K562 (cell line): ENCODE results near the gene GHDC. TPM values are rescaled to one million over a fixed set of nuclear protein-coding genes. Genes with fewer than 3 reads are reported as not detected.
A peak's percentile ranks its signal among the peaks of the same experiment; 100 is the strongest.

Source experiments
- ATAC-seq: fragments of 200-7000 bp; cut with Tn5 transposase; 3 replicates; pipeline ENCODE4 v1.9.1; 2020; ENCODE audit warnings: moderate library complexity
- BruUV-seq: library from RNA; stranded (reverse); fragments of 400-500 nt; replicated peaks from 2 replicates; lab custom pipeline; 2021; lab: Mats Ljungman, UMichigan
- CTCF ChIA-PET: fragments of 300-600 bp; formaldehyde crosslinking; extraction: SDS; loops from one replicate; lab custom pipeline; 2021; ENCODE audit warnings: low intra/inter-chr PET ratio; lab: Yijun Ruan, JAX
- POLR2A ChIA-PET: fragments of 300-600, 350-650 bp; sonication (Branson Sonifier 250); formaldehyde crosslinking; extraction: SDS; loops from one replicate; lab custom pipeline; 2021; ENCODE audit warnings: antibody characterized with exemption, inconsistent platforms; lab: Yijun Ruan, JAX
- DNase-seq, 4 experiments: peaks; one replicate each; pipeline versions ENCODE4 v3.0.0 to v3.0.0-alpha.2; 2011 to 2018; ENCODE audit warnings: low spot score in 3 of 4, mixed read lengths in 3 of 4; ENCODE audit errors: extremely low read depth in 1 of 4
- FAIRE-seq: peaks from 2 replicates; lab custom pipeline; 2011; peaks lifted over from hg19 to GRCh38; lab: Jason Lieb, UNC
- H2AFZ ChIP-seq: 2 replicates; pipeline ENCODE4 v1.6.0; 2011; ENCODE audit warnings: low read depth, low read length, control low read depth, inconsistent platforms
- H3K27ac ChIP-seq: fragments of 200-600 bp; 3 replicates; pipeline ENCODE4 v1.8.0; 2011; ENCODE audit warnings: low read depth, mild to moderate bottlenecking, control low read depth, inconsistent platforms, low read length, moderate library complexity, mixed read lengths; ENCODE audit errors: extremely low read depth
- H3K27me3 ChIP-seq, 2 experiments: fragments of 300-600 bp in 1 of 2; 2 replicates in 1 of 2; 3 replicates in 1 of 2; pipeline versions ENCODE4 v1.6.0 to v1.8.0; 2011; ENCODE audit warnings: inconsistent platforms in 2 of 2, low read length in 2 of 2, mild to moderate bottlenecking in 1 of 2, mixed read lengths in 1 of 2, moderate library complexity in 1 of 2; ENCODE audit not compliant: control insufficient read depth in 2 of 2, insufficient read depth in 2 of 2
- H3K36me3 ChIP-seq: fragments of 300-600 bp; 3 replicates; pipeline ENCODE4 v1.8.0; 2011; ENCODE audit warnings: mild to moderate bottlenecking, low read length, inconsistent platforms; ENCODE audit not compliant: control insufficient read depth, insufficient read depth
- H3K4me1 ChIP-seq, 2 experiments: fragments of 200-600 bp in 1 of 2; replicated peaks in 1 of 2; 2 replicates in 1 of 2; 3 replicates in 1 of 2; pipeline versions ENCODE4 v1.5.1 to v1.8.0; 2011; ENCODE audit warnings: inconsistent platforms in 2 of 2, low read length in 2 of 2, mild to moderate bottlenecking in 1 of 2, mixed read lengths in 1 of 2, moderate library complexity in 1 of 2; ENCODE audit not compliant: control insufficient read depth in 2 of 2, insufficient read depth in 2 of 2
- H3K4me2 ChIP-seq: 2 replicates; pipeline ENCODE4 v1.6.1; 2011; ENCODE audit warnings: low read length, control low read depth, inconsistent platforms, mixed read lengths; ENCODE audit not compliant: insufficient read depth
- H3K4me3 ChIP-seq: fragments of 200-600 bp; sonication (generic), shearing (Covaris generic); 2 replicates; pipeline ENCODE4 v1.5.1; 2016; ENCODE audit warnings: control low read depth, inconsistent platforms
- H3K79me2 ChIP-seq: fragments of 200-600 bp; 3 replicates; pipeline ENCODE4 v1.8.0; 2011; ENCODE audit warnings: low read length, inconsistent platforms; ENCODE audit not compliant: control insufficient read depth, insufficient read depth
- H3K9ac ChIP-seq, 2 experiments: 2 replicates each; pipeline versions ENCODE4 v1.6.0 to v1.6.1; 2011; ENCODE audit warnings: low read depth in 2 of 2, low read length in 2 of 2, control low read depth in 1 of 2, inconsistent platforms in 1 of 2, mild to moderate bottlenecking in 1 of 2, mixed read lengths in 1 of 2; ENCODE audit not compliant: insufficient read depth in 1 of 2
- H3K9me1 ChIP-seq: one replicate; pipeline ENCODE4 v1.6.0; 2011; ENCODE audit warnings: inconsistent platforms, mild to moderate bottlenecking, low read length, moderate library complexity; ENCODE audit not compliant: control insufficient read depth, insufficient read depth
- H3K9me3 ChIP-seq: replicated peaks from 2 replicates; pipeline ENCODE4 v1.5.1; 2011; ENCODE audit warnings: low read depth, low read length, inconsistent platforms; ENCODE audit not compliant: control insufficient read depth, insufficient read depth
- H4K20me1 ChIP-seq: replicated peaks from 2 replicates; pipeline ENCODE4 v1.6.1; 2011; ENCODE audit warnings: low read length, inconsistent platforms, mixed read lengths; ENCODE audit not compliant: control insufficient read depth, insufficient read depth
- MEIS2 ChIP-seq: fragments of 450-650 bp; IDR thresholded peaks from 2 replicates; pipeline ENCODE4 v1.6.1; 2014; ENCODE audit warnings: mild to moderate bottlenecking; ENCODE audit not compliant: partially characterized antibody
- SNAPC5 ChIP-seq: fragments of 250-450 bp; sonication (Bioruptor Pico); IDR thresholded peaks from 2 replicates; pipeline ENCODE4 v1.8.0; 2021; ENCODE audit warnings: moderate library complexity, mild to moderate bottlenecking, inconsistent platforms
- ZNF609 ChIP-seq: sonication (generic); formaldehyde crosslinking; IDR thresholded peaks from 2 replicates; pipeline ENCODE4 v1.8.1; 2023; ENCODE audit warnings: missing genetic modification reagents, mild to moderate bottlenecking, borderline replicate concordance
- WGBS: fragments of 100-300 bp; shearing (Covaris generic); methylation state at CpG from one replicate; pipeline ENCODE4 v1.1.6; 2016; ENCODE audit warnings: low coverage, mixed read lengths; ENCODE audit not compliant: insufficient coverage; ENCODE audit errors: missing lambda C conversion rate; 5-methylcytosine and 5-hydroxymethylcytosine counted together
- in situ Hi-C: fragments of 300-500 bp; cut with MboI; formaldehyde crosslinking; loops from 4 replicates; pipeline ENCODE4 v1.15.0; 2018; ENCODE audit warnings: inconsistent platforms, mixed read lengths
- intact Hi-C: fragments of 100-400 bp; cut with micrococcal nuclease; formaldehyde crosslinking; loops from 2 replicates; pipeline ENCODE4 v1.14.2; 2022
- polyA plus RNA-seq, 8 experiments: library from polyadenylated mRNA; depleted of rRNA in 4 of 8; stranded (reverse) in 5 of 8; unstranded in 3 of 8; fragments of >200 nt; fragmentation: Nextera tagmentation in 2 of 8; fragmentation: Illumina TruSeq in 1 of 8; extraction: Ambion mirVana in 2 of 8; extraction: Trizol in 1 of 8; gene quantifications; 2 replicates each; pipeline versions ENCODE4 v1.2.1 to v1.2.3, GENCODE V29; 2011 to 2014; ENCODE audit warnings: inconsistent platforms in 1 of 8, missing spikeins in 1 of 8
- total RNA-seq, 7 experiments: library from RNA; depleted of rRNA in 6 of 7; stranded (reverse); fragments of >200 nt in 6 of 7; fragmentation: Illumina TruSeq in 2 of 7; extraction: Trizol in 2 of 7; gene quantifications; 2 replicates each; pipeline versions ENCODE4 v1.2.1 to v1.2.3, GENCODE V29; 2011 to 2021; ENCODE audit warnings: low replicate concordance in 1 of 7

The GHDC gene
- total and polyA plus RNA-seq, 9 of the 15 experiments (the other 6 are each of a cell fraction or from before 2014, with no cell fraction given): 0.65 to 23.2 (median 11.2) TPM

- TF ChIP-seq MEIS2 (peak; percentile 10), SNAPC5 (CRISPR knock-in tag) (no peak), ZNF609 (CRISPR knock-in tag) (no peak)
- Histone ChIP-seq H3K36me3 (peaks cover 92% of the 10 kb centered on the region), H3K27ac (no peak overlapping the region), H3K4me3 (no peak overlapping the region), H3K79me2 (no peaks in the 10 kb centered on the region), H3K4me1 (peaks cover 15% of the 10 kb centered on the region in 2 experiments; a peak in 4 of 5 replicates), H2AFZ (no peak overlapping the region), H4K20me1 (no peaks in the 10 kb centered on the region), H3K9ac (no peak overlapping the region), H3K9me3 (no peaks in the 10 kb centered on the region), H3K9me1 (no peaks in the 10 kb centered on the region), H3K27me3 (no peaks in the 10 kb centered on the region), H3K4me2 (no peak overlapping the region)
- FAIRE-seq (no peak), DNase-seq (no peak), ATAC-seq (no peak)
- WGBS: 93% methylated on average over 2 of the region's 2 CpGs
- intact Hi-C loops: no loop called here
- in situ Hi-C loops: no loop called here
- BruUV-seq: no TSS peak
- ChIA-PET CTCF (no interaction called here), POLR2A (interaction anchor here (1.3 kb wide), 1 partner anchor 52 kb away, joined by 3 read pairs; no protein-coding TSS in a partner anchor)
These were observed 9.1 kb upstream of the GHDC start for GRCh38 chr17:42203354-42203753.
